ENCODE results near the gene ATXN7. TPM values are rescaled to one million over a fixed set of nuclear protein-coding genes. Genes with fewer than 3 reads are reported as not detected.

Gene ATXN7
- total and polyA plus RNA-seq, 2 of the 4 experiments (the other 2 are of a cell fraction) = 8.6 to 13.6 TPM

- Histone ChIP-seq H3K27ac (ENCODE audit: insufficient read depth, low read length) (peak within 1 kb of the TSS; percentile 91), H3K18ac (ENCODE audit: low read depth, low read length) (peak within 1 kb of the TSS; percentile 35), H4K91ac (ENCODE audit: insufficient read depth, low read depth, low read length) (peak within 1 kb of the TSS; percentile 50; the same call in 1 of the 2 replicates), H2AK5ac (ENCODE audit: low read depth, low read length) (peak within 1 kb of the TSS; percentile 62; the same call in 1 of the 2 replicates), H2AK9ac (replicated peaks; ENCODE audit: low read depth, low read length, poor library complexity) (peak within 1 kb of the TSS; percentile 3), H3K14ac (replicated peaks; ENCODE audit: low read depth, low read length) (peak within 1 kb of the TSS; percentile 96), H3K4me1 (ENCODE audit: control insufficient read depth, insufficient read depth, low read length) (peaks cover 4% of the 10 kb centered on the region), H3K4me2 (ENCODE audit: low read depth, low read length) (peak within 1 kb of the TSS; percentile 99), H2BK120ac (ENCODE audit: low read depth, low read length) (peak within 1 kb of the TSS; percentile 61; the same call in 1 of the 2 replicates), H3K56ac (ENCODE audit: extremely low read depth, insufficient read depth, low read length) (peak within 1 kb of the TSS; percentile 66), H3K36me3 (ENCODE audit: control insufficient read depth, insufficient read depth, low read length) (peaks cover 6% of the 10 kb centered on the region), H4K8ac (ENCODE audit: low read depth in 2 of 2, low read length in 2 of 2) (peak within 1 kb of the TSS; percentile 88 to 99), H2BK5ac (ENCODE audit: low read depth, low read length, poor library complexity, severe bottlenecking) (peak within 1 kb of the TSS; percentile 76), H4K20me1 (ENCODE audit: insufficient read depth, low read length) (peaks cover 10% of the 10 kb centered on the region; the same call in 1 of the 2 replicates), H3K9ac (ENCODE audit: low read depth, low read length) (peak within 1 kb of the TSS; percentile 94), H3K79me1 (ENCODE audit: low read depth in 1 of 2, low read length in 2 of 2) (peaks cover 18 to 33% of the 10 kb centered on the region in 2 experiments), H4K5ac (ENCODE audit: low read depth, low read length) (peak within 1 kb of the TSS; percentile 95), H3K9me1 (ENCODE audit: insufficient read depth, low read length) (peaks cover 5% of the 10 kb centered on the region), H3K27me3 (ENCODE audit: control insufficient read depth, insufficient read depth, low read length) (no peaks in the 10 kb centered on the region), H3K9me3 (ENCODE audit: control insufficient read depth, insufficient read depth, low read length) (no peaks in the 10 kb centered on the region), H2BK15ac (ENCODE audit: low read depth, low read length) (peak within 1 kb of the TSS; percentile 55; the same call in 1 of the 3 replicates), H2AFZ (replicated peaks; ENCODE audit: low read length, poor library complexity) (peak within 1 kb of the TSS; percentile 96), H3K4ac (ENCODE audit: low read depth, low read length) (peak within 1 kb of the TSS; percentile 87), H3K4me3 (ENCODE audit: insufficient read depth, low read depth, low read length) (peak within 1 kb of the TSS; percentile 97), H2BK20ac (ENCODE audit: low read depth, low read length) (peak within 1 kb of the TSS; percentile 45; the same call in 1 of the 2 replicates), H3K23ac (ENCODE audit: low read depth, low read length) (peak within 1 kb of the TSS; percentile 79; the same call in 1 of the 2 replicates)
- dilution Hi-C loops (cut with HindIII; ENCODE audit: low sequenced_read_pairs, unreplicated experiment) = no loop called here
- DNase-seq (peak; percentile 79), ATAC-seq (ENCODE audit: low read depth) (peak; percentile 99)
- BruUV-seq (replicated peaks) = no TSS peak
- intact Hi-C loops (cut with micrococcal nuclease) = no loop called here
- CTCF ChIA-PET = interaction anchor here (0.6 to 1.7 kb wide), 12 partner anchors 12 to 508 kb away, joined by 3 to 9 read pairs (median 4); no protein-coding TSS in a partner anchor
- POLR2A ChIA-PET (ENCODE audit: unreplicated experiment) = interaction anchor here (0.6 kb wide), 1 partner anchor 399 kb away, joined by 4 read pairs; no protein-coding TSS in a partner anchor
- WGBS, 2 experiments (ENCODE audit: extremely low coverage in 2 of 2, insufficient read length in 1 of 2) = 2% methylated on average over 21 of the region's 59 CpGs; no CpG with 5 or more reads in 1 of the 2 experiments
- in situ Hi-C loops (cut with MboI; ENCODE audit: low sequenced_read_pairs) = no loop called here
- TF ChIP-seq SMC3 (IDR thresholded peaks at IDR 0.05; ENCODE audit: low read depth, low read length) (peak; percentile 77), CTCF (conservative IDR thresholded peaks at IDR 0.05; ENCODE audit: low read depth, low read length) (peak; percentile 100), BHLHE40 (IDR thresholded peaks at IDR 0.05; ENCODE audit: low read depth, low read length) (no peak; the same call in 1 of the 2 replicates), NFE2L2 (IDR thresholded peaks at IDR 0.05; ENCODE audit: low read depth, low read length) (no peak), RFX5 (IDR thresholded peaks at IDR 0.05; ENCODE audit: low read depth, low read length) (no peak), RCOR1 (IDR thresholded peaks at IDR 0.05; ENCODE audit: insufficient replicate concordance, low read length) (no peak), MAZ (IDR thresholded peaks at IDR 0.05; ENCODE audit: borderline replicate concordance, low read depth, low read length) (peak; percentile 70), CEBPB (IDR thresholded peaks at IDR 0.05; ENCODE audit: low read depth, low read length) (no peak), FOS (IDR thresholded peaks at IDR 0.05; ENCODE audit: low read depth, low read length) (0 out of 2 replicates have a peak, but pooled peaks have one; percentile 1), MAFK (IDR thresholded peaks at IDR 0.05; ENCODE audit: low read depth, low read length) (peak; percentile 26), POLR2A (IDR thresholded peaks at IDR 0.05; ENCODE audit: low read depth, low read length) (peak; percentile 84), RAD21 (IDR thresholded peaks at IDR 0.05; ENCODE audit: low read length) (peak; percentile 58), MXI1 (IDR thresholded peaks at IDR 0.05; ENCODE audit: borderline replicate concordance, low read depth, low read length) (peak; percentile 45; the same call in 1 of the 2 replicates), USF2 (IDR thresholded peaks at IDR 0.05; ENCODE audit: low read depth, low read length) (peak; percentile 87)
Measured at GRCh38 chr3:64023187-64023860, 159.7 kb downstream of the ATXN7 start, which contains the start of gene PSMD6. Gene PSMD6 (minus strand): TSS chr3:64023494. CDS start chr3:64023419, 75 bp downstream.
